ENCODE data around the gene TNNT2.

Gene TNNT2

DNA sequence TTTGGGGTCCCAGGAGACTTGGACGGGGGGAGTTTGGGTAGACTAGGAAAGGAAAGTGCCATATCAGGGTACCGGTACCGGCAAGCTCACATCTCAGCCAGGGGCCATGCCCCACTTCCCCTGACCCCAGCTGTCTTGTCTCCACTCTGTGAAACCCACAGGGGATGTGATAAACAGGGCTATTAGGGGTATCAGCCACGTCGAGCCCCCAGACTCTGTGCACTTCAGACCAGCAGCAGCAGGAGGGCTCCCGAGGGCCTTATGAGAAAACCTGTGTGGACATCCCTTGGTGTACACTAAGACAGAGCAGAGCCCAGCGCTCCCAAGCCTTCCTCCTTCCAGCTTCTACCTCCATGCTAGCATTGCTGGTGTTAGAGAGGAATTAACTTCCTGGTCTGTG, 46.3 kb downstream of the TNNT2 start:
- no peak for DNase-seq

DNA sequence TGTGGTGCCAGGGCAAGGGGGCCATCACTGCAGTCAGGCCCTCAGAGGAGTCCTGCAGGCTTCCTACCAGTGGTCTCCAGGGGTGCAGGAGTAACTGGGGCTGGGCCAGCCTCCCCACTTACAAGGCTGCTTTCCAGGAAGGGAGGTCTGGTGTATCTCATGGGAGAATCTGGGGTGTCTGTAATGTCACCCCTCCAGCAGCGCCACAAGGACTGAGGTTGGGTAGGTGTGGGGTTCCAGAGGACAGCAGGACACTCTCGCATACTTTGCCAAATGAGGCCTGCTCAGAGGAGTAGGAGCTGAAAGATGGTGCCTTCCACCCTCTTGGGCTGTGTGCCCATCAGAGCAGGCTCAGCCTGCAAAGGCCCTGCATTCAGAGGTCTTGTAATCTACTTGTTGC, 46.9 kb downstream of the TNNT2 start:
- no peak for DNase-seq

DNA sequence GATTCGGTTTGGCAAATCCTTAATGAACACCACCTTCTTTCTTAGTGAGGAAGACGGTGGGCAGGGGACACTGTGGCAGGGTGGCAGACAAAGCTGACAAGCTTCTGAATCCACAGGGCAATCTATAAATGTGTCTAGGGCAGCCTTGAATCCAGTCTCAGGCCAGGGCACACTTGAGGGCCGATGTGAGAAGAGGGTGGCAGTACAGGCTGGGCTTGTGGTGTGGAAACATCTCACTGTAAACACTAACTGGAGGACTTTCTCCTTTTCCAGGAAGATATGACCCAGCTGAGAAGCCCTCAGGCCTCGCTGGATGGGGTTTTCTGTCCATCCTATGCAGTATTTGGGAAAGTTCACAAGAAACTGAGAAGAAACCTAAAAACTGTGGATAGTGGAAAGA, 47.7 kb downstream of the TNNT2 start:
- no peak for DNase-seq

DNA sequence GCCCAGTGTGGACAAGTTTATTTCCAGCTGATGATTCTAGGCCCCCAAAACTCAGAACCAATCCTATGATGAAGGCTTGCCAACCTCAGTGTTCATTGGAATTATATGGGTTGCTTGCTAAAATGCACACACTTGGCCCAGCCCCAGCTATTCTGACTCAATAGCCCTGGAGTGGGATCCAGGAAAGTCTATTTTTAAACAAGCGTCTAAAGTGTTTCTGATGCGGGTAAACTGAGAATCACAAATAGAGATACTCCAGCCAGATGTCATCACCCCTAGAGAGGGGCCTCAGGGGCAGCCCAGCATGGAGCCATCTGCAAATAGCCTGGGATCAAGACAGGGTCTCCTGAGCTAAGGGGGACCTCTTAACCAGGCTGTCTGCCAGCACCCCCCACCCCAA, 48.2 kb downstream of the TNNT2 start:
- no peak for DNase-seq

DNA sequence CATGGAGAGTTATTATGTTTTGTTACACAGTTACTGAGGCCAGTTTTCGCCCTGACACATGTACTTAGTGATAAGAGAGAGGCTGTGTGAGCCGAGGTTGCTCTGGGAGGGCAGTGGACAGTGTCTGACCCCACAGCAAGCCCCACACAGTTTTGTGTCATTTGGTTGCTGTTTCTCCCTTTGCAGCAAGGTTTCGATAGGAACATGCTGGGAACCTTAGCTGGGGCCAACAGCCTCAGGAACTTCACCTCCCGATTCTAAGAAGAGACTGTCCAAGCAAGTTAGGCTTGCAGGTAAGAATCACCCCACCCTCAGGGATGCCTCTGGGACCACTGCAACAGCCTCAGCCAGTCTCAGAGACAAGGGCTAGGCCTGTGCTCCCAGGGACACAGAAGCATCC, 48.9 kb downstream of the TNNT2 start:
- no peak for DNase-seq

DNA sequence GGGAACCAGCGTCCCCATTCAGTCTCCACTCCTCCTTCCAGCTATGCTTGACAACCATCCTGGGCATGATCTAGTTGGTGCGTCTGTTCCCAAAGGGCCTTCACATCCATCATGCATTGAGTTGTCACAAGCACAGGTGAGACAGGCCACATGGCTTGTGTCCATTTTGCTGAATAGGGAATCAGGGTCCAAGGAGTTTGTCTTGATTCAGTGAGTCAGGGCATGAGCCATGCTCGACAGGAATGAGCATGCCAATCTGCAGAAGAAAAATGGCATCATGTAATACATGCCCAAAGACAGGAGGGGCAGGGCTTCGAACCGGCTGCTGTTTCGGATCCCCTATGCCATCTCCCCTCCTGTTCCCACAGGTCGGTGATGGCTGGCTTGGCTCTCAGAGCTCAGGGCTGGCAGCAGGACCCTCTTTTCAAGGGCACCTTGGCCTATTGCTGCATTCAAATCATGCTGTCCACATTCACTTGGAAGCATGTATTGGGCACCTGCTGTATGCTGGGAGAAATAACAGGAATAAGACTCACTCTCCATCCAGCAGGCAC, 49.7 kb downstream of the TNNT2 start:
- DNase-seq = no peak

DNA sequence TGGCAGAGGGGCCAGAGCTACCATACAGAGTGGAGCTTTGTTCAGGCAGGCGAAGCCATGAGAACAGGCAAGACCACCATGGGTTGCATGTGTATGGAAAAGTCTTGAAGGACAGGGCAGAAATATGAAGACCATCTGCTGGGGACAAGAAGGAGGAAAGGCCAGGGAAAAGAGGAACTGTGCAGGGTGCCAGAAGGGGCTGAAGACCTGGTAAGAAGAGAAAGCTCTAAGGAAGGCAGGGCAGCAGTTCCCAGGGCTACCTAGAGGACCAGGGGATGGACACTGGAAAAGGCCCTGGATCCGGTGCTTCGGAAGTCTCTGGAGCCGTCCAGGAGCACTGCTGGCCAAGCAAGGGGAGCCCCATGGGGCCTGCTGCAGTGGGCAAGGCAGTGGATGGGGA, 50.8 kb downstream of the TNNT2 start:
- no peak for DNase-seq

DNA sequence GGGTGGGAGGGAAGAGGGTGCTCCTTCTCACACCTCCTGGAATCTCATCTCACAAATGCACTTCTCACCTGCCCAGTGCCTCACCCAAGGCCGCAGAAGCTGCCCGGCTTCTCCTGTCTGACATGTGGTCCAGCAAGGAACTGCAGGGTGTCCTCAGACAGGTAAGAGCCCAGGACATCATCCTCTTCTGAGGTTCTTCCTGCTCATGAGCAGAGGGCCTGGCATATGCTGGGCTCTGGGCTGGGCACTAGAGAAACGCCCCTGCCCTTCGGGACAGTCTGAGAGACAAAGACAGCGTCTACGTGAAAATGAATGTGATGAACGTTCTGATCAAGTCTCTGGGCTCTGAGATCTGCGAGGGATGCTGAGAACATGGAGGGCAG, 51.8 kb downstream of the TNNT2 start:
- DNase-seq = no peak

DNA sequence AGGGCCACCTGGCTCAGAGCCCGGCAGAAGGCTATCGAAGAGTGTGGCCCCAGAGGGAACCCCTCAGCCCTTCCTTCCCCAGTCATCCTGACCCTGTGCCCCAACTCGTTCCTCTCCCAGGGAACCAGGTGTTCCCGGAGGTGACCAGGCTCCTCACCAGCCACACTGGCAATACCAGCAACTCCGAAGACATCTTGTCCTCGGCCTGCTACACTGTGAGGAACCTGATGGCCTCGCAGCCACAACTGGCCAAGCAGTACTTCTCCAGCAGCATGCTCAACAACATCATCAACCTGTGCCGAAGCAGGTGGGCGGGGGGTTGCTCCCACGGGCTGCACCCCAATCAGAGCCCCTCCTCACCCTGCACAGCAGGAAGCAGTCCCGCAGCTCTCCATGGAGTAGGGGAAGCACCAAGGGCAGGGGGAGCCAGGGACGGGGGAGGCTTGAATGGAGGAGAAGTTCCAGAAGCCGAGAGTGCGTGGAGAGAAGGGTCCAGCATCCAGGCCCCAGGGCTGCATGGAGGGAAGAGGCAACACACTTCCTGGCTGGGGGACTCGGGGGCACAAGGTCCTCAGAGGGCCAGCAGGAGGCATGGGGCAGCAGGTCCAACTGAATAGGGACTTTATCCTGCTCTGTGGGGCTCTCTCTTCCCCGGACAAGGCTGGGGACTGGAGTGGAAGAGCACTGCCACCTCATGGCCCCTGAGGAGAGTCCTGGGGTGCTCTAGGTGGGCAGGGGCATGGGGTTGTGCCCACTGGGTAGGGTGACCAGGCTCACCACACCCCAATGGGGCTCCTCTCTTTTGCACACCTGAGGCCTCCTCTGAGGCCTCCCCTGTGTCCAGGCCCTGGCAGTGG, 52.4 kb downstream of the TNNT2 start:
- no peak for DNase-seq

DNA sequence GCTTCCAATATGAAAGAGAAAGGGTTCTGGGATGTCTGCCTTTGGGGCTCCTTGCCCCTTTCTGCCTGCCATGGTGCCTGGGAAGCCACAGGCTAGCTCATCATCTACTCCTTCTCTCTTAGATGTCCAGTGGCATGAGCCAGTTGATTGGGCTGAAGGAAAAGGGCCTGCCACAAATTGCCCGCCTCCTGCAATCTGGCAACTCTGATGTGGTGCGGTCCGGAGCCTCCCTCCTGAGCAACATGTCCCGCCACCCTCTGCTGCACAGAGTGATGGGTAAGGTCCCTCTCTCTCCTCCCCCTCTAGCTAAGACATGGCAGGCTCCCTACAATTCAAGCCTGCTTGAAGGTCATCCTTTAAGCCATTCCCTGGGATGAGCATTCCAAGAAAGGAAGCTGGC, 53.2 kb downstream of the TNNT2 start:
- no peak for DNase-seq

DNA sequence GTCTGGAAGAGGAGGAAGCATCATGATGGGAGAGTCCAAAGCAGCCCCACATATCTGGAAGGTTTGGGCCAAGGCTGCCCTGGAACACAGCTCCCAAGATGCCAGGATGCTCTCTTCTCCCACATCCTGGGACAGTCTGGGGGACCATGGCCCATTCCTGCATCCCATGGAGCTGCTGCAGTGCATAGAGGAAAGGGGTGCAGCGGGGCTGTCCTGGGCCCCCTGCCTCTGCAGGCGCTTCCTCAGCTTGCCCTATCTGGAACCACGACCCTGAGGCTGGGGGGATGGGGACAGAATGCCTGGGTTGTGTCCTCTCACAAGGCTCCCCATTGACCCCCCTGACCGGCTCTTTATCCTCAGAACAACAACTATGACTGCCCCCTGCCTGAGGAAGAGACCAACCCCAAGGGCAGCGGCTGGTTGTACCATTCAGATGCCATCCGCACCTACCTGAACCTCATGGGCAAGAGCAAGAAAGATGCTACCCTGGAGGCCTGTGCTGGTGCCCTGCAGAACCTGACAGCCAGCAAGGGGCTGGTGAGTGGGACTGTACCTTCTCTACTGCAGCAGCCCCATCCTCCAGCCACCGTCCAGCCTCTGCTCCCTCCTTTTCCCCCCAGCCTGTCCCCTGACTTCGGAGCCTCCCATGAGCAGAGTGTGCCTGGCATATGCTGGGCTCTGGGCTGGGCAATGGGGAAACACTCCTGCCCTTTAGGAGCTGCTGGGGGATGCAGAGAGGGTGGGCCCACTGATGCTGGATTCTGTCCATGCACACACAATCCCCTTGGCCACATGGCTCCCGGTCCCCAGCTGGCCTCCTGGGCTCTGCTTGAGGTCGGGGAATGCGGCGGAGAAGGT, 54.6 kb downstream of the TNNT2 start:
- DNase-seq = no peak

DNA sequence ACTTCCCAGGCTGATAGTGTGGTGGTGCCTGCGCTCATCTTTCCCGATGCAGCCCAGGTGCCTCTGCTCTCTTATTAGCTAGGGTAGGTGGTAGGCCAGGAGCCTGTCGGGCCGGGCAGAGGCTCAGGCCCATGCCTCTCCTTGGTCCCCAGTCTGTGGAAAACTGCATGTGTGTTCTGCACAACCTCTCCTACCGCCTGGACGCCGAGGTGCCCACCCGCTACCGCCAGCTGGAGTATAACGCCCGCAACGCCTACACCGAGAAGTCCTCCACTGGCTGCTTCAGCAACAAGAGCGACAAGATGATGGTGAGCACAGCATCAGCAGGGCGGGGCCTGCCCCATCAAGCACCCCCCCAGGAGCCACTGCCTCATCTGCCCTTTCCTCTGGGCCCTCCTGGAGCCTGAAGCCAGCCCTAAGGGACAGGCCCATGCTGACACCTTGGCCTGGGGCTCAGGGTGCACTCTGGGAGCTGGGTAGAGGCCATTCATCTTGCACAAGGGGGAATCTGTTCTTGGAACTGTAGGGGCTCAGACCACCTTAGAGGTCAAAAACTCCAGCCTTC, 55.6 kb downstream of the TNNT2 start:
- no peak for DNase-seq

DNA sequence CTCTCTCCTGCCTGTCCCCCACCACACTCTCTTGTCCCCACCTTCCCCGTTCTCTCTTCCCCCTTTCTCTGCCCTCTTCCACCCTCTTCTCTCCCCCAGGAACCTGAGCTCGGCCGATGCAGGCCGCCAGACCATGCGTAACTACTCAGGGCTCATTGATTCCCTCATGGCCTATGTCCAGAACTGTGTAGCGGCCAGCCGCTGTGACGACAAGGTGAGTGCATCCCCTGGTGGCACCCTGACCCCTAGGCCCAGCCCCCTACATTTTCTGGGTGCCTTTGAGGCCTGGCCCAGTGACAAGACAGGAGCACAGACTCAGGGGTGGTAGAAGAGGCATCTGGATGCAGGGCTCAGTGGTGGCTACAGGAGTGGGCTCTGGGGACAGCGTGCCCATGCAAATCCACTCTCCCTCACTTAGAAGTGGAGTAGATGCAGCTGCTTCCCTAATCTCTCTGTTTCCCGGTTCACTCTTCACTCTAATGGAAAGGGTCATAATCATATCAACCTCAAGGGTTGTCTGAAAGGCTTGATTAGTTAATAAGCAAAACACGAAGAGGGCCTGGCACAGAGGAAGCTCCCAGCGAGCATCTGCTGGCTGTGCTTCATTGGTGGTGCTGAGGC, 57.2 kb downstream of the TNNT2 start:
- DNase-seq = peak; percentile 71

DNA sequence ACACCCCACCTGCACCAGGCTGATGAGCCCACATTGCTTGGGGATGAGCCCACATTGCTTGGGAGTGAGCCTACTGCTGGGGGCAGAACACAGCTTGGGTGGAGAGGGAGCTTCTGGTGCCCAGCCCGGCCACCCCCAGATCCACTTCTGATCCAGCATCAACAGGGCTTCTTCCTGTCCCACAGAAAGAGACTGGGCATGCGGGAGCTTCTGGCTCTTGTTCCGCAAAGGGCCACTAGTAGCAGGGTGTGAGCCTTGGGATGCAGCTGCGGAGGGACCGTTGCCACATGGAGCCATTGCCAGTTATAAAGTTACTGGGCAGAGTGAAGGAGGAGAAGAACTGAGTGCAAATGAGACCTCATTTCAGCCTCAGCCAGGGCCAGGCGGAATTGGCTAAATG, 57.8 kb downstream of the TNNT2 start:
- DNase-seq = no peak

DNA sequence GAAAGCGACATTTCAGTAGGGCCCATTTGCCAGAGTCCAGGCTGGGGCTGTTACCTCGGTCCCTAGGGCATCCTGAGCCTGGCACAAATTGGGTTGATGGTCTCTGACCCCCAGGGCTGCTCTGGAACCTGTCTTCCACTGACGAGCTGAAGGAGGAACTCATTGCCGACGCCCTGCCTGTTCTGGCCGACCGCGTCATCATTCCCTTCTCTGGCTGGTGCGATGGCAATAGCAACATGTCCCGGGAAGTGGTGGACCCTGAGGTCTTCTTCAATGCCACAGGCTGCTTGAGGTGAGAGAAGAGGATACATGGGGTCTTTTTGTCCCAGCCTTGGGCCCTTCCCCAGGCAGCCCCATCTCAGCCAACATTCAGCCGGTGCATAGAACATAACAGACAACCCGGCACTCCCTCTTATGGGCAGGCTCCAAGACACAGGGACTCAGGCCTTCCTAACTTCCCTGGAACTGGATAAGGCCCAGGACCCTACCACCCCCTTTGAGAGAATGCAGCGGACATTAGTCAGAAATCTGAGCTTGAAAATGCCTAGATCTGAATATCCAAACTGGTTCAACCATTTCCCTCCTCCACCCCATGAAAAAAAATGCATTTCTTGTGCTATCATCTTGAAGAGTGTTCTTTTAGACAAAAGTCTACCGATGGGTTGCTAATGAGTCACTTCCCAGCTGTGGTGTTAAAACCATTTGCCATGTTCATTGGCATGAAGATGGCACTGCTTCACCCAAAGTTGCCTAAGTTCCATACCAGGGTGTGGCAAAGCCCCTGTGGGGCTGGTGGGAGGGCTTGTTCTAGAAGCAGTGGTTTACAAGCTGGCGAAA, 58.8 kb downstream of the TNNT2 start:
- DNase-seq = no peak

DNA sequence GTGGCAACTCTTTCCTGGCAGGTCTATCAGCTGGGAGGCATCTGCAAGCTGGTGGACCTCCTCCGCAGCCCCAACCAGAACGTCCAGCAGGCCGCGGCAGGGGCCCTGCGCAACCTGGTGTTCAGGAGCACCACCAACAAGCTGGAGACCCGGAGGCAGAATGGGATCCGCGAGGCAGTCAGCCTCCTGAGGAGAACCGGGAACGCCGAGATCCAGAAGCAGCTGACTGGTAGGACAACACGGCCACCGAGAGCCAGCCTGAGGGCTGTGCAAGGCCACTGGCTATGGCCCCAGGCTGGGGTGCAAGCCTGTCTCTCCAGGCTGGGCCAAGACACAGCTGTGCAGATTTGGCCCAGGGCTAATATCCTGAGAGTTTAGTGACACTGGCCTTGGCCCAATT, 59.9 kb downstream of the TNNT2 start:
- no peak for DNase-seq

DNA sequence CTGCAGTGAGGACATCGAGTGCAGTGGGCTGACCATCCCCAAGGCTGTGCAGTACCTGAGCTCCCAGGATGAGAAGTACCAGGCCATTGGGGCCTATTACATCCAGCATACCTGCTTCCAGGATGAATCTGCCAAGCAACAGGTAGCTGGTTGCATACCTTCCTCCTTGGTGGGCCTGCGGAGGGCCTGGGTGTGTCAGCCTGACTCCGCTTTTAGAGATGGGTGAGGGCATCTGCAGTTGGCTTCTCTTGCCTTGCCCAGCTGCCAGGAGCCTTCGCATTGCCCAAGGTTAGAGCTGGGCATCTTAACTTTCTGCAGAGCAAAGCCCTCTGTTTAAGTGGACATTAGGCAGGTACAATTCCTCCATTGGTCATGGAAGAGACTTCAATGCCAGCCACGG, 60.9 kb downstream of the TNNT2 start:
- DNase-seq = no peak

DNA sequence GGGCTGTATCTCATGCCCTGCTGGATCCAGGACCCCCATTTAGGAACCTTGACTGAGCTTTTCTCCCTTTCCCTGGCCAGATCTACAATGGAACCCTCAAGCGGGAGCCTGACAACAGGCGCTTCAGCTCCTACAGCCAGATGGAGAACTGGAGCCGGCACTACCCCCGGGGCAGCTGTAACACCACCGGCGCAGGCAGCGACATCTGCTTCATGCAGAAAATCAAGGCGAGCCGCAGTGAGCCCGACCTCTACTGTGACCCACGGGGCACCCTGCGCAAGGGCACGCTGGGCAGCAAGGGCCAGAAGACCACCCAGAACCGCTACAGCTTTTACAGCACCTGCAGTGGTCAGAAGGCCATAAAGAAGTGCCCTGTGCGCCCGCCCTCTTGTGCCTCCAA, 64.4 kb downstream of the TNNT2 start:
- DNase-seq = no peak

DNA sequence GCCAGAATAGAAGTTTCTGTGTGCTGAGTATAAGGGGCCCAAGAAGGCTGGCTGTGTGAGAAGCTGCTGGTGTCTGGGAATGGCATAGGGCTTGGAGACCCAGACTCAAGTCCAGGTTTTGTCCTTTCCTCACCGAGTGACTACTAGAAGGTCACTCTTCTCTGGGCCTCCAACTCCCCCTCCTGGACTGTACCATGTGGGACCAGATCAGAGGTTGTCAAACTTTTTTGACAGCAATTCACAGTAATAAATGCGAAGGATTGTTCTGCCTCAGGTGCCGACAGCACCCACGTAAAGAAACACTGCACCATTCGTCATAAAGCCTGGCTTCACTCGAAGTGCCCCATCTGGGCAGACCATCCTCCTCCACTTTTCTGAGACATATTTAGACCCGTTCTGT, 65.2 kb downstream of the TNNT2 start:
- DNase-seq = no peak

DNA sequence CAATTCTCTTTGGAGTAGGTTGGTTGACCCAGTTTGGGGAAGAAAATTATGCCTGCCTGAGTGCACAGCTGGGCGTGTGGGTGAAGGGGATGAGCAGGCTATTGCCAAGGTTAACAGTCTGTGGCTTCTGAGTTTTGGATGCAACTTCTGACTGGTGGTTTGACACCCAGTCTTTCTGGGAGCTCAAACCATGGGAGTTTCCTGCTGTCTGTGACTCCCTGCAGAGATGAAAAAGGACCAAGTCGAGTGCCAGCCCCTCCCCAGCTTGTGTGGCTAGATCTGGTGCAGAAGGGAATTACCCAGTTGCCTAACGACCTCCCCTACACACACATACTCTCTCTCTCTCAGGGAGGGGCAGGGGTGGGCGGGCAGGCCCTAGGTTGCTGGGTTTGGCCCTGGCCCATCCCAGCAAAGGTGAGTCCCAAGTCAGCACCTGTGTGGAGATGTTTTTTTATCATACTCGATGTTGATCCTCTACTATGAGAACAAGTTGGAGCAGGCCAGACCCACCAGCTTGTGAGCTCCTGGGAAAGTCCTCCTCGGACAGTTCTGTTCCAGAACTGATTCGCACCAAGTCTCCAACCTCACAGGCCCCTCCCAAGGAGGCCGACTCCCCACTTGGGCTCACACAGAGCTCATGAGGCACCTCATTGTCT, 66.0 kb downstream of the TNNT2 start:
- no peak for DNase-seq

DNA sequence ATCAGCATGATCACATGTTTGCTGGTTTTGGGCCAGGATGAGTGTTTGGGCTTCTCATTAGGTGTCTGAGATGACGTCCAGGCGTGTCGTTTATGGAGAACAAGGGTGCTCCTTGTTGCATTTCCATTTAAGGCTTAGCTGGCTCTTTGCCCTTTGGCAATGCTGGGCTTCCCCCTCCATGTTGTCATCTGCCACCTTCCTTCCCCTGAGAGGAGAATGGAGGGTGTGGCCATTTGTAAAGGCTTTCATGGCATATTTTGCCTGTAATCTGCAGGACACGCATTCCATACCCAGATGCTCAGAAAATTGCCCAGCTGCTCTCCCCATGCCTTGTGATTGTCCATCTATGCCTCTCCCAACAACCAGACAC, 66.5 kb downstream of the TNNT2 start:
- peak; percentile 74 for DNase-seq
